GM23338 (cell line): Measurements from ENCODE around the gene REPS1. TPM values are rescaled to one million over a fixed set of nuclear protein-coding genes. Genes with fewer than 3 reads are reported as not detected.

Experiments
- ATAC-seq: fragments of 200-7000 bp; cut with Tn5 transposase; 3 replicates; pipeline ENCODE4 v1.9.1; 2020
- DNase-seq: peaks from one replicate; pipeline ENCODE4 v3.0.0-alpha.2; 2015; ENCODE audit warnings: low spot score
- H2AFZ ChIP-seq: fragments of 200-600 bp; sonication (generic); 2 replicates; pipeline ENCODE4 v1.8.0; 2016; ENCODE audit warnings: antibody characterized with exemption, mild to moderate bottlenecking, moderate library complexity
- H3F3A ChIP-seq: fragments of 200-600 bp; sonication (generic); replicated peaks from 2 replicates; pipeline ENCODE4 v1.8.0; 2017; ENCODE audit warnings: antibody characterized with exemption, mixed run types, low read depth
- H3K27ac ChIP-seq: fragments of 200-600 bp; sonication (generic); 2 replicates; pipeline ENCODE4 v1.6.1; 2016; ENCODE audit warnings: low read depth
- H3K27me3 ChIP-seq: fragments of 200-600 bp; sonication (generic); 2 replicates; pipeline ENCODE4 v1.8.0; 2016; ENCODE audit warnings: mild to moderate bottlenecking, mixed run types, moderate library complexity; ENCODE audit not compliant: insufficient read depth
- H3K36me3 ChIP-seq: fragments of 200-600 bp; sonication (generic); 2 replicates; pipeline ENCODE4 v1.8.0; 2016; ENCODE audit warnings: mild to moderate bottlenecking; ENCODE audit not compliant: insufficient read depth
- H3K4me1 ChIP-seq: fragments of 200-600 bp; sonication (generic); 2 replicates; pipeline ENCODE4 v1.8.0; 2016; ENCODE audit warnings: mild to moderate bottlenecking, moderate library complexity; ENCODE audit not compliant: insufficient read depth
- H3K4me2 ChIP-seq: fragments of 200-600 bp; sonication (generic); 2 replicates; pipeline ENCODE4 v1.7.1; 2017; ENCODE audit warnings: mixed run types
- H3K4me3 ChIP-seq: fragments of 200-600 bp; sonication (generic); 2 replicates; pipeline ENCODE4 v1.6.1; 2016; ENCODE audit warnings: mixed run types
- H3K79me2 ChIP-seq: fragments of 200-600 bp; sonication (generic); replicated peaks from 2 replicates; pipeline ENCODE4 v1.8.0; 2017; ENCODE audit warnings: mild to moderate bottlenecking; ENCODE audit not compliant: insufficient read depth
- H3K9me2 ChIP-seq: fragments of 200-600 bp; sonication (generic); 2 replicates; pipeline ENCODE4 v1.8.0; 2017; ENCODE audit not compliant: insufficient read depth
- H4K20me1 ChIP-seq: fragments of 200-600 bp; sonication (generic); replicated peaks from 2 replicates; pipeline ENCODE4 v1.8.0; 2017; ENCODE audit warnings: mild to moderate bottlenecking; ENCODE audit not compliant: insufficient read depth
- H3K27ac Mint-ChIP-seq: 2 replicates; pipeline ENCODE4 v1.8.0; 2020; ENCODE audit warnings: inconsistent platforms, mild to moderate bottlenecking, moderate library complexity, mixed read lengths
- H3K27me3 Mint-ChIP-seq: 3 replicates; pipeline ENCODE4 v1.8.0; 2022; ENCODE audit warnings: low read depth, mild to moderate bottlenecking, moderate library complexity, mixed read lengths, inconsistent platforms; ENCODE audit not compliant: insufficient read depth, poor library complexity
- H3K36me3 Mint-ChIP-seq: 3 replicates; pipeline ENCODE4 v1.8.0; 2021; ENCODE audit warnings: low read depth, mild to moderate bottlenecking, inconsistent platforms, moderate library complexity, mixed read lengths
- H3K4me1 Mint-ChIP-seq: 3 replicates; pipeline ENCODE4 v1.8.0; 2020; ENCODE audit warnings: mild to moderate bottlenecking, inconsistent platforms, mixed read lengths
- H3K4me3 Mint-ChIP-seq: 3 replicates; pipeline ENCODE4 v1.8.0; 2021; ENCODE audit warnings: moderate library complexity, mild to moderate bottlenecking, inconsistent platforms, mixed read lengths
- H3K9me3 Mint-ChIP-seq: 3 replicates; pipeline ENCODE4 v1.8.0; 2020; ENCODE audit warnings: moderate library complexity, mild to moderate bottlenecking, inconsistent platforms, mixed read lengths
- CREB1 ChIP-seq: fragments of 250-450 bp; sonication (Bioruptor Pico); IDR thresholded peaks from 2 replicates; pipeline ENCODE4 v1.5.0; 2020; ENCODE audit warnings: low read depth, mild to moderate bottlenecking, moderate library complexity
- EZH2 ChIP-seq: fragments of 200-600 bp; sonication (generic); IDR thresholded peaks from one replicate; pipeline ENCODE4 v1.8.0; 2017; ENCODE audit warnings: antibody characterized with exemption, mild to moderate bottlenecking, low read depth; ENCODE audit not compliant: unreplicated experiment
- EZH2phosphoT487 ChIP-seq: fragments of 200-600 bp; sonication (generic); IDR thresholded peaks from one replicate; pipeline ENCODE4 v1.8.1; 2018; ENCODE audit warnings: antibody characterized with exemption; ENCODE audit not compliant: unreplicated experiment
- POLR2AphosphoS5 ChIP-seq: IDR thresholded peaks from 2 replicates; pipeline ENCODE4 v1.6.1; 2016; ENCODE audit warnings: antibody characterized with exemption, low read depth
- REST ChIP-seq: IDR thresholded peaks from one replicate; pipeline ENCODE4 v1.6.1; 2018; ENCODE audit warnings: antibody characterized with exemption; ENCODE audit not compliant: unreplicated experiment
- ZNF114 ChIP-seq: fragments of 250-450 bp; sonication (Bioruptor Pico); IDR thresholded peaks from 2 replicates; pipeline ENCODE4 v1.5.0; 2020; ENCODE audit warnings: mild to moderate bottlenecking, moderate library complexity
- ZNF331 ChIP-seq: fragments of 250-450 bp; sonication (Bioruptor Pico); IDR thresholded peaks from 2 replicates; pipeline ENCODE4 v1.5.0; 2020; ENCODE audit warnings: low read depth, mild to moderate bottlenecking, moderate library complexity
- polyA plus RNA-seq: library from polyadenylated mRNA; unstranded; fragments of >200 nt; fragmentation: Nextera tagmentation; extraction: Ambion mirVana; gene quantifications from 2 replicates; pipeline ENCODE4 v1.2.1, GENCODE V29; 2016
- total RNA-seq: library from RNA; depleted of rRNA; stranded (reverse); fragments of >200 nt; shearing (Covaris generic); gene quantifications from 2 replicates; pipeline ENCODE4 v1.2.3, GENCODE V29; 2014
- TF ChIP-seq, protein P1 (sequence below): fragments of 250-450 bp; sonication (Bioruptor Pico); IDR thresholded peaks from 2 replicates; pipeline ENCODE4 v1.5.0; 2020; ENCODE audit warnings: mild to moderate bottlenecking, moderate library complexity

REPS1 gene
- total and polyA plus RNA-seq, 2 experiments from 2014 or later, result 46.0 to 65.7 TPM

DNA sequence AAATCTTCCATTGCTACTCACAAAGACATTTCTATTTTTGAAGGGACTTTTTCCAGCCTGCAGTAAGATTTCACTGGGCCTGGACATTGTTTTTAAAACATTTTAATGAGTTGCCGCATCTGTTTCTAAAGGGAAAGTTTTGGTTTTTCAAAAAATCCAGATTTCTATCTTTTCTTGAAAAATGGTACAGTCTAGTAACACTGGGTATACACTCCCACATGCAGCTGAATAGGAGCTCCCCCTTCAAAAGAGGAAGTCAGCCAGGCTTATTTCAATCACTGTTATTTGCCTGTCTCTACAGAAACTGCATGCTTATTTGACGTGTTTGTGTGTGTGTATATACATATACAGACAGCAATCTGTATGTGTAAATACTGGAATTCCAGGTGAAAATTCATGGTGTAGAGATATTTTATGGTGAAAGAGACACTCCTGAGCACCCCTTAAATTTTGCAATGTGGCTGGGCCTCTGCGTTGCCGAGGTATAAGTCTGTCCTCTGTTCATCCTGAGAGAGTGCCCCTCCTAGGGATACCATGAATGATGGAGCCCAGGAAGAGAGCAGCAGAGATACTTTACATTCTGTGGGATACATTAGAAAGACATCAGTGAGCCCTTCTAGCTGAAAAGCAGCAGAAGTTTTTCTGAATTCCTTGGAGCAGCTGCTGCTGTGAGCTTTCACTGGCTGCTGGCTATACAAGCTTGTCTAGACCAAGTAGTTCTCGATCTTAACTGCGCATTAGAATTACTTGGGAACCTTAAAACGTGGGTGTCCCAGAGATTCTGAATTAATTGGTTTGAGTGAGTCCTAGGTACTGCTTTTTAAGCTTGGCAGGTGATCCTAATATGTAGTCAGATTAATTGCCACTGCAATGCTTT lies 28.5 kb upstream of the REPS1 start:
- Histone ChIP-seq H3K4me3 (no peak overlapping the region), H4K20me1 (no peaks in the 10 kb centered on the region), H3F3A (0 out of 2 replicates have a peak, but pooled peaks cover 3% of the 10 kb centered on the region), H3K27me3 (no peaks in the 10 kb centered on the region), H3K79me2 (no peaks in the 10 kb centered on the region), H3K27ac (no peak overlapping the region), H3K4me1 (peaks cover 18% of the 10 kb centered on the region), H3K36me3 (no peaks in the 10 kb centered on the region), H3K9me2 (no peaks in the 10 kb centered on the region; the same call in 1 of the 2 replicates), H3K4me2 (no peak overlapping the region), H2AFZ (peak overlapping the region; percentile 54)
- Mint-ChIP-seq H3K27ac (no peak overlapping the region), H3K27me3 (peaks cover 7% of the 10 kb centered on the region), H3K4me1 (peaks cover 32% of the 10 kb centered on the region), H3K36me3 (no peaks in the 10 kb centered on the region), H3K9me3 (no peaks in the 10 kb centered on the region), H3K4me3 (no peak overlapping the region)
- ATAC-seq, result peak; percentile 76
- TF ChIP-seq, protein P1, sequence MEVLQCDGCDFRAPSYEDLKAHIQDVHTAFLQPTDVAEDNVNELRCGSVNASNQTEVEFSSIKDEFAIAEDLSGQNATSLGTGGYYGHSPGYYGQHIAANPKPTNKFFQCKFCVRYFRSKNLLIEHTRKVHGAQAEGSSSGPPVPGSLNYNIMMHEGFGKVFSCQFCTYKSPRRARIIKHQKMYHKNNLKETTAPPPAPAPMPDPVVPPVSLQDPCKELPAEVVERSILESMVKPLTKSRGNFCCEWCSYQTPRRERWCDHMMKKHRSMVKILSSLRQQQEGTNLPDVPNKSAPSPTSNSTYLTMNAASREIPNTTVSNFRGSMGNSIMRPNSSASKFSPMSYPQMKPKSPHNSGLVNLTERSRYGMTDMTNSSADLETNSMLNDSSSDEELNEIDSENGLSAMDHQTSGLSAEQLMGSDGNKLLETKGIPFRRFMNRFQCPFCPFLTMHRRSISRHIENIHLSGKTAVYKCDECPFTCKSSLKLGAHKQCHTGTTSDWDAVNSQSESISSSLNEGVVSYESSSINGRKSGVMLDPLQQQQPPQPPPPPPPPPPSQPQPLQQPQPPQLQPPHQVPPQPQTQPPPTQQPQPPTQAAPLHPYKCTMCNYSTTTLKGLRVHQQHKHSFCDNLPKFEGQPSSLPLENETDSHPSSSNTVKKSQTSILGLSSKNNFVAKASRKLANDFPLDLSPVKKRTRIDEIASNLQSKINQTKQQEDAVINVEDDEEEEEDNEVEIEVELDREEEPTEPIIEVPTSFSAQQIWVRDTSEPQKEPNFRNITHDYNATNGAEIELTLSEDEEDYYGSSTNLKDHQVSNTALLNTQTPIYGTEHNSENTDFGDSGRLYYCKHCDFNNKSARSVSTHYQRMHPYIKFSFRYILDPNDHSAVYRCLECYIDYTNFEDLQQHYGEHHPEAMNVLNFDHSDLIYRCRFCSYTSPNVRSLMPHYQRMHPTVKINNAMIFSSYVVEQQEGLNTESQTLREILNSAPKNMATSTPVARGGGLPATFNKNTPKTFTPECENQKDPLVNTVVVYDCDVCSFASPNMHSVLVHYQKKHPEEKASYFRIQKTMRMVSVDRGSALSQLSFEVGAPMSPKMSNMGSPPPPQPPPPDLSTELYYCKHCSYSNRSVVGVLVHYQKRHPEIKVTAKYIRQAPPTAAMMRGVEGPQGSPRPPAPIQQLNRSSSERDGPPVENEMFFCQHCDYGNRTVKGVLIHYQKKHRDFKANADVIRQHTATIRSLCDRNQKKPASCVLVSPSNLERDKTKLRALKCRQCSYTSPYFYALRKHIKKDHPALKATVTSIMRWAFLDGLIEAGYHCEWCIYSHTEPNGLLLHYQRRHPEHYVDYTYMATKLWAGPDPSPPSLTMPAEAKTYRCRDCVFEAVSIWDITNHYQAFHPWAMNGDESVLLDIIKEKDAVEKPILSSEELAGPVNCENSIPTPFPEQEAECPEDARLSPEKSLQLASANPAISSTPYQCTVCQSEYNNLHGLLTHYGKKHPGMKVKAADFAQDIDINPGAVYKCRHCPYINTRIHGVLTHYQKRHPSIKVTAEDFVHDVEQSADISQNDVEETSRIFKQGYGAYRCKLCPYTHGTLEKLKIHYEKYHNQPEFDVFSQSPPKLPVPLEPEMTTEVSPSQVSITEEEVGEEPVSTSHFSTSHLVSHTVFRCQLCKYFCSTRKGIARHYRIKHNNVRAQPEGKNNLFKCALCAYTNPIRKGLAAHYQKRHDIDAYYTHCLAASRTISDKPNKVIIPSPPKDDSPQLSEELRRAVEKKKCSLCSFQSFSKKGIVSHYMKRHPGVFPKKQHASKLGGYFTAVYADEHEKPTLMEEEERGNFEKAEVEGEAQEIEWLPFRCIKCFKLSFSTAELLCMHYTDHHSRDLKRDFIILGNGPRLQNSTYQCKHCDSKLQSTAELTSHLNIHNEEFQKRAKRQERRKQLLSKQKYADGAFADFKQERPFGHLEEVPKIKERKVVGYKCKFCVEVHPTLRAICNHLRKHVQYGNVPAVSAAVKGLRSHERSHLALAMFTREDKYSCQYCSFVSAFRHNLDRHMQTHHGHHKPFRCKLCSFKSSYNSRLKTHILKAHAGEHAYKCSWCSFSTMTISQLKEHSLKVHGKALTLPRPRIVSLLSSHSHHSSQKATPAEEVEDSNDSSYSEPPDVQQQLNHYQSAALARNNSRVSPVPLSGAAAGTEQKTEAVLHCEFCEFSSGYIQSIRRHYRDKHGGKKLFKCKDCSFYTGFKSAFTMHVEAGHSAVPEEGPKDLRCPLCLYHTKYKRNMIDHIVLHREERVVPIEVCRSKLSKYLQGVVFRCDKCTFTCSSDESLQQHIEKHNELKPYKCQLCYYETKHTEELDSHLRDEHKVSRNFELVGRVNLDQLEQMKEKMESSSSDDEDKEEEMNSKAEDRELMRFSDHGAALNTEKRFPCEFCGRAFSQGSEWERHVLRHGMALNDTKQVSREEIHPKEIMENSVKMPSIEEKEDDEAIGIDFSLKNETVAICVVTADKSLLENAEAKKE, result 0 out of 2 replicates have a peak, but pooled peaks have one; percentile 19
- no peak for TF ChIP-seq EZH2
- peak; percentile 39 for DNase-seq

- Histone ChIP-seq H3K9me2 (no peaks in the 10 kb centered on the region; the same call in 1 of the 2 replicates), H3K4me2 (no peak overlapping the region), H3K79me2 (no peaks in the 10 kb centered on the region), H3K27ac (no peak overlapping the region), H3K4me3 (no peak overlapping the region), H3F3A (0 out of 2 replicates have a peak, but pooled peaks cover 3% of the 10 kb centered on the region), H3K36me3 (no peaks in the 10 kb centered on the region), H3K27me3 (no peaks in the 10 kb centered on the region), H4K20me1 (no peaks in the 10 kb centered on the region), H2AFZ (no peak overlapping the region), H3K4me1 (peaks cover 29% of the 10 kb centered on the region)
- H3K36me3 Mint-ChIP-seq, result no peaks in the 10 kb centered on the region
- H3K27me3 Mint-ChIP-seq, result peaks cover 10% of the 10 kb centered on the region
- H3K27ac Mint-ChIP-seq, result no peak overlapping the region
- H3K9me3 Mint-ChIP-seq, result no peaks in the 10 kb centered on the region
- H3K4me1 Mint-ChIP-seq, result peaks cover 37% of the 10 kb centered on the region
- DNase-seq (no peak), ATAC-seq (no peak)
- no peak overlapping the region for H3K4me3 Mint-ChIP-seq
- TF ChIP-seq ZNF114 (no peak), ZNF331 (CRISPR knock-in tag) (no peak), POLR2AphosphoS5 (no peak), EZH2phosphoT487 (no peak), CREB1 (no peak), REST (no peak)
Observed at GRCh38 chr6:139014945-139015344, 26.9 kb upstream of the REPS1 start.
